LNCAP (cell line): ENCODE measurements around the gene TOMM7.

Experiments
- TF ChIP-seq, protein P1 (sequence below): fragments of 450-650 bp; IDR thresholded peaks from 2 replicates; pipeline ENCODE4 v1.5.1; 2017; ENCODE audit warnings: mild to moderate bottlenecking

The TOMM7 gene

DNA sequence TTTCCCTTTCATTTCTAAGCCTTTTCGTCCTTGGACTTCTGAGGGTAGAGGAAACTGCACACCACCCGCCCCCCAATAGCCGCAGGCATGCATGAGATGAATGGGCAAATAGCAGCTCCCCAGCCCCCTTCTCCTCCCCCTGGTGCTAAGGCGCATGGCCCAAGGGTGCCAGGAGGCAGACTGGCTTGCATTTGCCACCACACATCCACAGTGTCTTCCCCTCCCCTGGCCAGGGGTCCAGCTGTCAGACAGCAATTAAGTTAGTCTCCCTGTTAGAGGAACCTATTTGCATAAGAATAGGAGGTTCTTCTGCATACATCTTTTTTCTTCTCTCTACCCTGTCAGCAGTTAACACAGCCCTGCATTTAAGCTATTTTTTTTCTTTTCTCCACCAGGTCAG is 20.2 kb downstream of the TOMM7 start:
- TF ChIP-seq, protein P1, sequence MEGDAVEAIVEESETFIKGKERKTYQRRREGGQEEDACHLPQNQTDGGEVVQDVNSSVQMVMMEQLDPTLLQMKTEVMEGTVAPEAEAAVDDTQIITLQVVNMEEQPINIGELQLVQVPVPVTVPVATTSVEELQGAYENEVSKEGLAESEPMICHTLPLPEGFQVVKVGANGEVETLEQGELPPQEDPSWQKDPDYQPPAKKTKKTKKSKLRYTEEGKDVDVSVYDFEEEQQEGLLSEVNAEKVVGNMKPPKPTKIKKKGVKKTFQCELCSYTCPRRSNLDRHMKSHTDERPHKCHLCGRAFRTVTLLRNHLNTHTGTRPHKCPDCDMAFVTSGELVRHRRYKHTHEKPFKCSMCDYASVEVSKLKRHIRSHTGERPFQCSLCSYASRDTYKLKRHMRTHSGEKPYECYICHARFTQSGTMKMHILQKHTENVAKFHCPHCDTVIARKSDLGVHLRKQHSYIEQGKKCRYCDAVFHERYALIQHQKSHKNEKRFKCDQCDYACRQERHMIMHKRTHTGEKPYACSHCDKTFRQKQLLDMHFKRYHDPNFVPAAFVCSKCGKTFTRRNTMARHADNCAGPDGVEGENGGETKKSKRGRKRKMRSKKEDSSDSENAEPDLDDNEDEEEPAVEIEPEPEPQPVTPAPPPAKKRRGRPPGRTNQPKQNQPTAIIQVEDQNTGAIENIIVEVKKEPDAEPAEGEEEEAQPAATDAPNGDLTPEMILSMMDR = no peak

- TF ChIP-seq, protein P1 = no peak
Measured at GRCh38 chr7:22801912-22802311, 20.7 kb downstream of the TOMM7 start.

GRCh38 chr7:22799633-22800032 is 23.0 kb downstream of the TOMM7 start:
- TF ChIP-seq, protein P1 = no peak

GRCh38 chr7:22793593-22794462 is 28.8 kb downstream of the TOMM7 start:
- TF ChIP-seq, protein P1 = no peak

GRCh38 chr7:22791204-22792158 is 31.2 kb downstream of the TOMM7 start:
- TF ChIP-seq, protein P1 = no peak

GRCh38 chr7:22787951-22788350 is 34.7 kb downstream of the TOMM7 start:
- TF ChIP-seq, protein P1 = no peak

GRCh38 chr7:22786290-22786932 is 36.2 kb downstream of the TOMM7 start:
- TF ChIP-seq, protein P1 = no peak
